CD4-positive, alpha-beta memory T cell (primary cell): Measurements from ENCODE around the gene CD1C. TPM values are rescaled to one million over a fixed set of nuclear protein-coding genes. Genes with fewer than 3 reads are reported as not detected.

Experiments used
- CTCF ChIA-PET: fragments of 350-600 bp; sonication (Branson Sonifier 250); formaldehyde crosslinking; loops from one replicate; lab custom pipeline; 2021; ENCODE audit warnings: inconsistent platforms; ENCODE audit not compliant: partially characterized antibody; lab: Charles Lee
- POLR2A ChIA-PET: fragments of 350-600 bp; sonication (Branson Sonifier 250); formaldehyde crosslinking; loops from one replicate; lab custom pipeline; 2021; ENCODE audit not compliant: partially characterized antibody; lab: Charles Lee
- DNase-seq, 5 donors: peaks; one replicate each; pipeline versions ENCODE4 v3.0.0 to v3.0.0-alpha.2; 2020 to 2022; ENCODE audit warnings: mixed read lengths in 1 of 5
- H3K27ac ChIP-seq: one replicate; pipeline ENCODE4 v1.7.0; 2013; ENCODE audit warnings: low read depth, low read length
- H3K27me3 ChIP-seq: 2 replicates; pipeline ENCODE4 v1.7.0; 2013; ENCODE audit warnings: mild to moderate bottlenecking, low read length, moderate library complexity; ENCODE audit not compliant: insufficient read depth
- H3K36me3 ChIP-seq: 2 replicates; pipeline ENCODE4 v1.7.0; 2013; ENCODE audit warnings: mild to moderate bottlenecking, low read length, moderate library complexity; ENCODE audit not compliant: insufficient read depth
- H3K4me1 ChIP-seq: 2 replicates; pipeline ENCODE4 v1.7.0; 2013; ENCODE audit warnings: mild to moderate bottlenecking, low read length, moderate library complexity; ENCODE audit not compliant: insufficient read depth
- H3K4me3 ChIP-seq, 2 donors: one replicate each; pipeline ENCODE4 v1.7.0; 2013; ENCODE audit warnings: low read length in 2 of 2, mild to moderate bottlenecking in 1 of 2
- H3K9me3 ChIP-seq, 2 donors: one replicate each; pipeline ENCODE4 v1.7.0; 2013; ENCODE audit warnings: low read length in 2 of 2, control low read depth in 1 of 2; ENCODE audit not compliant: control insufficient read depth in 1 of 2
- H3K27ac Mint-ChIP-seq, 7 donors: one replicate each; pipeline ENCODE4 v1.8.0; 2020 to 2021; ENCODE audit warnings: mixed read lengths in 7 of 7, mild to moderate bottlenecking in 6 of 7, inconsistent platforms in 3 of 7, moderate library complexity in 3 of 7
- H3K27me3 Mint-ChIP-seq, 2 donors: one replicate each; pipeline ENCODE4 v1.8.0; 2020 to 2021; ENCODE audit warnings: mixed read lengths in 2 of 2
- H3K36me3 Mint-ChIP-seq, 2 donors: one replicate each; pipeline ENCODE4 v1.8.0; 2020 to 2021; ENCODE audit warnings: mixed read lengths in 2 of 2, inconsistent platforms in 1 of 2, mild to moderate bottlenecking in 1 of 2
- H3K4me1 Mint-ChIP-seq, 4 donors: one replicate each; pipeline ENCODE4 v1.8.0; 2020 to 2021; ENCODE audit warnings: mixed read lengths in 4 of 4, mild to moderate bottlenecking in 1 of 4
- H3K4me3 Mint-ChIP-seq, 8 donors: one replicate each; pipeline ENCODE4 v1.8.0; 2020 to 2021; ENCODE audit warnings: mixed read lengths in 8 of 8, mild to moderate bottlenecking in 7 of 8, moderate library complexity in 6 of 8, inconsistent platforms in 3 of 8
- H3K9me3 Mint-ChIP-seq, 8 donors: one replicate each; pipeline ENCODE4 v1.8.0; 2020 to 2021; ENCODE audit warnings: mixed read lengths in 8 of 8, mild to moderate bottlenecking in 5 of 8, inconsistent platforms in 3 of 8, moderate library complexity in 1 of 8
- intact Hi-C: fragments of 100-400 bp; cut with micrococcal nuclease; formaldehyde crosslinking; loops from one replicate; pipeline ENCODE4 v1.15.1; 2023
- polyA plus RNA-seq, 2 donors: library from polyadenylated mRNA; unstranded; fragments of 300-500 nt; fragmentation: Illumina TruSeq; gene quantifications; one replicate each; pipeline ENCODE4 v1.2.3, GENCODE V29; 2021
- total RNA-seq, 2 experiments: library from RNA; stranded (reverse); gene quantifications; one replicate each; pipeline ENCODE4 v1.2.3, GENCODE V29; 2021

The CD1C gene
- total and polyA plus RNA-seq, 4 experiments from 2014 or later = 1.0 TPM; not detected in 3

DNA sequence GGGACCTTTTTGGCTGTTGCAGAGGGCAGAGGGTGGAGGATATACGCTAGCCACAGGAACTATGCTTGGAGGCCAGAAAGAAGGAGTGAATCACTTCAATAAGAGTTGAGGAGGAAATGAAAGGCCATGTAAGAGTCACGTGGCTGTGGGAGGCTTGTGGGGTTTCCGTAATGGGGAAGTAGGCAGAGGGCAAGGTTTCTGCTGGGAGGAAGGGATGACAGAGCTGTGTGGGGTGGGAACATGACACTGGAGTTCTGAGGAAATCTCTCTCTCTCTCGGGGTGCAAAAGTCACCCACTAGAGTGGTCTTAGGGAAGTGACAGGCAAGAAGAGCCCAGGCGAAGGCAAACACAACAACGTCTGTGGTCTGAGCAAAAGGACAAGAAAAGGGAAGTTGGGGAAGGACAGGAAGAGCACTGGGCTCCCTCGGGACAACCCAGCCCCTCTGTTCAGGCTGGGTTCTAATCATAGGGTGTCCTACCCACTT is 3.9 kb upstream of the CD1C start:
- ChIA-PET CTCF (no interaction called here), POLR2A (no interaction called here)
- Mint-ChIP-seq H3K4me1 (peaks cover 6 to 8% (median 7%) of the 10 kb centered on the region in 4 donors), H3K36me3 (no peaks in the 10 kb centered on the region), H3K27me3 (peaks cover 12 to 26% of the 10 kb centered on the region in 2 donors), H3K27ac (peak overlapping the region in 1 of 7 donors; percentile 53), H3K9me3 (peaks cover 0 to 22% (median 13%) of the 10 kb centered on the region in 8 donors), H3K4me3 (peak overlapping the region in 2 of 8 donors; percentile 20 to 44)
- no peaks in the 10 kb centered on the region for H3K9me3 ChIP-seq
- no peak overlapping the region for H3K4me3 ChIP-seq
- H3K4me1 ChIP-seq = peaks cover 5% of the 10 kb centered on the region
- H3K27ac ChIP-seq = no peak overlapping the region
- intact Hi-C loops = no loop called here
- no peak for DNase-seq
- H3K36me3 ChIP-seq = no peaks in the 10 kb centered on the region
- no peaks in the 10 kb centered on the region for H3K27me3 ChIP-seq

DNA sequence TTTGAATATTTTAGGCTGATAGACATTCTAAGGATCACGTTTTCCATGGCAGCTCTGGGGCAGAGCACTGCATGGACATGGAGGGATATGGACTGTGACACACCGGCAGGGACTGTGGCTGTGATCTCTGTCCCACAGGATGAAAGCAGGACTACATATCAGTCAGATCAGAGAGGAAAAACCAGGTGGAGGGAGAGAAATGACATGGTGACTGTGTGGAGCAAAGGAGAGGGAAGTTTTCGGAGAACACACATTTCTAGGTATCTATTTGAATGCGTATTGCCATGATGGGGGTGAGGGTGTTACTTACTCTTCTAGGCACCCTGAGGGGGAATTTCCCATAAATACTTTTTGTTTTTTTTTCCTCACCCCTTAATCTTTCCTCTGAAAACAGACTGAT is 3.2 kb upstream of the CD1C start:
- no peaks in the 10 kb centered on the region for H3K27me3 ChIP-seq
- Mint-ChIP-seq H3K4me1 (peaks cover 6 to 8% (median 7%) of the 10 kb centered on the region in 4 donors), H3K4me3 (peak overlapping the region in 1 of 8 donors; percentile 3), H3K27me3 (peaks cover 12 to 19% of the 10 kb centered on the region in 2 donors), H3K27ac (no peak overlapping the region), H3K9me3 (peaks cover 0 to 18% (median 8%) of the 10 kb centered on the region in 8 donors), H3K36me3 (no peaks in the 10 kb centered on the region)
- intact Hi-C loops = no loop called here
- H3K4me1 ChIP-seq = peaks cover 5% of the 10 kb centered on the region
- no peaks in the 10 kb centered on the region for H3K36me3 ChIP-seq
- H3K9me3 ChIP-seq = no peaks in the 10 kb centered on the region
- ChIA-PET CTCF (no interaction called here), POLR2A (no interaction called here)
- H3K27ac ChIP-seq = no peak overlapping the region
- no peak for DNase-seq
- no peak overlapping the region for H3K4me3 ChIP-seq

- intact Hi-C loops = no loop called here
- ChIA-PET POLR2A (no interaction called here), CTCF (no interaction called here)
- Histone ChIP-seq H3K9me3 (no peaks in the 10 kb centered on the region), H3K36me3 (no peaks in the 10 kb centered on the region), H3K4me3 (no peak overlapping the region), H3K4me1 (peaks cover 5% of the 10 kb centered on the region), H3K27ac (no peak overlapping the region), H3K27me3 (no peaks in the 10 kb centered on the region)
- peaks cover 0 to 13% (median 5%) of the 10 kb centered on the region in 8 donors for H3K9me3 Mint-ChIP-seq
- DNase-seq = no peak
- peaks cover 12 to 18% of the 10 kb centered on the region in 2 donors for H3K27me3 Mint-ChIP-seq
- H3K4me3 Mint-ChIP-seq = no peak overlapping the region
- no peaks in the 10 kb centered on the region for H3K36me3 Mint-ChIP-seq
- H3K27ac Mint-ChIP-seq = no peak overlapping the region
- peaks cover 6 to 8% (median 7%) of the 10 kb centered on the region in 4 donors for H3K4me1 Mint-ChIP-seq
Measured at GRCh38 chr1:158286941-158287346, 2.8 kb upstream of the CD1C start.

DNA sequence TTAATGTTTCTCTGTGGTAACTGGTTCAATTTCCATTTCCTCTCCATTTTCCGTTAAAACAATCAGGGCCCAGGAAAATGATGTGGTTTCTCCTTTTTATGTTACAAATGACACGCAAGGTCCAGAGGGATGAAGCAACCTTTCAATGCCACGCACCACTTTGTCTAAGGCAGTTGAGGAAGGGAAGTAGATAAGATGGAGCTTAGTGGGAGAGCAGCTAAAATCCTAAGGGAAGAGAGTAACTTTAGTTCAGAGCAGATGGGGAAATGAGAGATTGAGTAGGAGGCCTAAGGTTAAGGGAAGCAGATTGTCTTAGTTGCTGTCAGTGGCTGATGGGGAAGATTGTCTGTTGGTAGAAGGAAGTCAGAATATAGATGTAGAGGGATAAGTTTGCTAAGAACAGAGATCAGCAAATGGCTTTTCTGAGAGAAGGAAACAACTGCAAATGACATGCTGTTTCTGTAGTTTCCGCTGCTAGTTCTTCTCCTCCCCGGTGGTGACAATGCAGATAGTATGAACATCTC is 660 bp downstream of the CD1C start:
- Mint-ChIP-seq H3K9me3 (peaks cover 0 to under 1% (median 0%) of the 10 kb centered on the region in 8 donors), H3K27me3 (peaks cover 8 to 16% of the 10 kb centered on the region in 2 donors), H3K36me3 (no peaks in the 10 kb centered on the region), H3K4me1 (peaks cover 5 to 7% (median 6%) of the 10 kb centered on the region in 4 donors), H3K27ac (no peak overlapping the region), H3K4me3 (no peak overlapping the region)
- peaks cover 5% of the 10 kb centered on the region for H3K4me1 ChIP-seq
- intact Hi-C loops = no loop called here
- H3K27ac ChIP-seq = no peak overlapping the region
- no peaks in the 10 kb centered on the region for H3K9me3 ChIP-seq
- DNase-seq = no peak
- H3K36me3 ChIP-seq = no peaks in the 10 kb centered on the region
- POLR2A ChIA-PET = no interaction called here
- no peak overlapping the region for H3K4me3 ChIP-seq
- CTCF ChIA-PET = no interaction called here
- H3K27me3 ChIP-seq = no peaks in the 10 kb centered on the region

DNA sequence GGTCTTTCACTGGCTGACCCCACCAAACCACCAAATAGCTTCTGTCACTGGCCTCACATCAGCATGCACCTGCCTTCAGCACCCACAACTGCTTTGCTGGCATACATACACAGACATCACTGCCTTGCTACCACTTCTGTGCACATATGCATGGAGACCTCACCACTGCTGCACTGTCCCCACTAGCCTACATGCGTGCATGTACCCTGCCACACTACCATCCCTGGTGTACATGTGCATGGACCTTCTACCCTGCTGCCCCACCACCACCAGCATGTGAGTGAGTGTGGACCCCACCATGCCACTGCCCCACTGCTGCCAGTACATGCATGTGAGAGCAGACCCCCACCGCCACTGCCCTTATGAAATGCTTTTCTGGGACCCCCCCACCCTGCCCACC is 6.1 kb downstream of the CD1C start:
- no peaks in the 10 kb centered on the region for H3K4me1 Mint-ChIP-seq
- H3K36me3 Mint-ChIP-seq = no peaks in the 10 kb centered on the region
- H3K9me3 Mint-ChIP-seq = peaks cover 0 to 39% (median 21%) of the 10 kb centered on the region in 8 donors
- Histone ChIP-seq H3K4me3 (no peak overlapping the region), H3K36me3 (no peaks in the 10 kb centered on the region), H3K9me3 (no peaks in the 10 kb centered on the region), H3K27me3 (no peaks in the 10 kb centered on the region), H3K4me1 (no peaks in the 10 kb centered on the region), H3K27ac (no peak overlapping the region)
- no peak overlapping the region for H3K4me3 Mint-ChIP-seq
- H3K27ac Mint-ChIP-seq = no peak overlapping the region
- CTCF ChIA-PET = no interaction called here
- no peak for DNase-seq
- H3K27me3 Mint-ChIP-seq = peaks cover 12% of the 10 kb centered on the region in 2 donors
- intact Hi-C loops = no loop called here
- POLR2A ChIA-PET = no interaction called here

DNA sequence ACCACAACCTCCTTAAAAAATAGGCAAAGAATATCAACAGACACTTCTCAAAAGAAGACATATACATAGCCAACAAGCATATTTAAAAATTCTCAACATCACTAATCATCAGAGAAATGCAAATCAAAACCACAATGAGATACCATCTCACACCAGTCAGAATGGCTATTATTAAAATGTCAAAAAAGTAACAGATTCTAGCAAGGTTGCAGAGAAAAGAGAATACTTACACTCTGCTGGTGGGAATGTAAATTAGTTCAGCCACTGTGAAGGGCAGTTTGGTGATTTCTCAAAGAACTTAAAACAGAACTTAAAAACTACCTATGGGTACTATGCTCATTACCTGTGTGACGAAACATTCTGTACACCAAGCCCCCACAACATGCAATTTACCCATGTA is 20.9 kb downstream of the CD1C start:
- intact Hi-C loops = no loop called here
- H3K27ac Mint-ChIP-seq = no peak overlapping the region
- H3K36me3 Mint-ChIP-seq = no peaks in the 10 kb centered on the region
- Histone ChIP-seq H3K4me3 (no peak overlapping the region), H3K27ac (no peak overlapping the region), H3K36me3 (no peaks in the 10 kb centered on the region), H3K27me3 (no peaks in the 10 kb centered on the region), H3K4me1 (no peaks in the 10 kb centered on the region), H3K9me3 (no peaks in the 10 kb centered on the region)
- H3K27me3 Mint-ChIP-seq = peaks cover 3% of the 10 kb centered on the region in 2 donors
- no peak overlapping the region for H3K4me3 Mint-ChIP-seq
- ChIA-PET POLR2A (no interaction called here), CTCF (no interaction called here)
- peaks cover 0 to 36% (median 16%) of the 10 kb centered on the region in 8 donors for H3K9me3 Mint-ChIP-seq
- no peaks in the 10 kb centered on the region for H3K4me1 Mint-ChIP-seq
- no peak for DNase-seq

DNA sequence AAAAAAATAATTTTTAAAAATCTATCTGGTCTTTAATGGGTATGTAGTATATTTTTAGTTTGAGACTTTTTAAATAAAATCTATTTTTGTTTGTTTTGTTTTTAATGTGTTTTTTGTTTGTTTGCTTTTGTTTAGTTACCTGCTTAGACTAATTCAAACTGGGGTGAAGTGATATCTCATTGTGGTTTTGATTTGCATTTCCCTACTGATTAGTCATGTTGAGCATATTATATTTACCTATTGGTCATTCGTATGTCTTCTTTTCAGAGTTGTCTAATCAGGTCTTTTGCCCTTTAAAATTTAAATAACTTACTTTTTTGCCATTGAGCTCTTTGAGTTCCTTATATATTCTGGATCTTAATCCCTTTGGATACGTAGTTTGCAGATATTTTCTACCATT is 21.3 kb downstream of the CD1C start:
- CTCF ChIA-PET = no interaction called here
- Mint-ChIP-seq H3K9me3 (peaks cover 0 to 36% (median 16%) of the 10 kb centered on the region in 8 donors), H3K27ac (no peak overlapping the region)

More for the DNA sequence above, 21.3 kb downstream of the CD1C start:
- Histone ChIP-seq H3K4me3 (no peak overlapping the region), H3K9me3 (no peaks in the 10 kb centered on the region), H3K27me3 (no peaks in the 10 kb centered on the region), H3K27ac (no peak overlapping the region), H3K36me3 (no peaks in the 10 kb centered on the region), H3K4me1 (no peaks in the 10 kb centered on the region)
- no peak overlapping the region for H3K4me3 Mint-ChIP-seq
- intact Hi-C loops = no loop called here
- H3K27me3 Mint-ChIP-seq = peaks cover 0 to 3% of the 10 kb centered on the region in 2 donors
- no peaks in the 10 kb centered on the region for H3K4me1 Mint-ChIP-seq
- no peaks in the 10 kb centered on the region for H3K36me3 Mint-ChIP-seq
- POLR2A ChIA-PET = no interaction called here
- no peak for DNase-seq
